GM12891 (cell line): ENCODE data around the gene RNF187.

Experiments
- DNase-seq: peaks from one replicate; pipeline ENCODE4 v3.0.0; 2011; ENCODE audit warnings: low spot score; ENCODE audit not compliant: insufficient read length
- FAIRE-seq: peaks from 2 replicates; lab custom pipeline; 2011; peaks lifted over from hg19 to GRCh38; lab: Jason Lieb, UNC
- PAX5 ChIP-seq: IDR thresholded peaks from 2 replicates; pipeline ENCODE4 v1.6.1; 2011; ENCODE audit warnings: low read length, moderate library complexity, mild to moderate bottlenecking; ENCODE audit not compliant: insufficient read depth, severe bottlenecking
- POLR2A ChIP-seq: IDR thresholded peaks from 2 replicates; pipeline ENCODE4 v1.6.1; 2011; ENCODE audit warnings: low read depth, low read length, control low read depth
- POLR2AphosphoS5 ChIP-seq: IDR thresholded peaks from 2 replicates; pipeline ENCODE4 v1.6.1; 2011; ENCODE audit warnings: low read depth, low read length, control low read depth
- POU2F2 ChIP-seq: IDR thresholded peaks from 2 replicates; pipeline ENCODE4 v1.6.1; 2011; ENCODE audit warnings: low read depth, mild to moderate bottlenecking, control low read depth, low read length, moderate library complexity
- SPI1 ChIP-seq: IDR thresholded peaks from 2 replicates; pipeline ENCODE4 v1.6.1; 2011; ENCODE audit warnings: low read depth, low read length, control low read depth
- TAF1 ChIP-seq: IDR thresholded peaks from 2 replicates; pipeline ENCODE4 v1.6.1; 2011; ENCODE audit warnings: low read depth, low read length, control low read depth

RNF187 gene

DNA sequence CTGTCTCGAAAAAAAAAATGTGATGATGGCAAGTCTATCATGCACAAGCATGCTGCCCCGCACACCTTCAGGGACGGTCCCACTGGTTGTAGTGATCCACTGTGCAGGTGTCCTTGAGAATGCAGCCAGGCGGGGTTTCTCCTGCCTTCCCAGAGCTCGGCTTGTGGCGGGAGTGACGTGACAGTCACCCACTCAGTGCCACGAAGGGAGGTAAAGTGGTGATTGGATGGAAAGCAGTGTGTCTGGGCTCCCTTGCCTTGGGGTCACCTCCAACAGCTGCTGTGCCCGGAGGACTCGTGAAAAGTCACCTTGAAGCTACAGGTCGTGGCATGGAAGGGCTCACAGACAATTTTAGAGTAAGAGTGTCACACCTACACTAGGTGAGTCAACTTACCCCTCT, 37.0 kb upstream of the RNF187 start:
- DNase-seq (no peak), FAIRE-seq (no peak)
- TF ChIP-seq POLR2A (no peak), TAF1 (no peak), POLR2AphosphoS5 (no peak), POU2F2 (no peak), PAX5 (no peak), SPI1 (no peak)

DNA sequence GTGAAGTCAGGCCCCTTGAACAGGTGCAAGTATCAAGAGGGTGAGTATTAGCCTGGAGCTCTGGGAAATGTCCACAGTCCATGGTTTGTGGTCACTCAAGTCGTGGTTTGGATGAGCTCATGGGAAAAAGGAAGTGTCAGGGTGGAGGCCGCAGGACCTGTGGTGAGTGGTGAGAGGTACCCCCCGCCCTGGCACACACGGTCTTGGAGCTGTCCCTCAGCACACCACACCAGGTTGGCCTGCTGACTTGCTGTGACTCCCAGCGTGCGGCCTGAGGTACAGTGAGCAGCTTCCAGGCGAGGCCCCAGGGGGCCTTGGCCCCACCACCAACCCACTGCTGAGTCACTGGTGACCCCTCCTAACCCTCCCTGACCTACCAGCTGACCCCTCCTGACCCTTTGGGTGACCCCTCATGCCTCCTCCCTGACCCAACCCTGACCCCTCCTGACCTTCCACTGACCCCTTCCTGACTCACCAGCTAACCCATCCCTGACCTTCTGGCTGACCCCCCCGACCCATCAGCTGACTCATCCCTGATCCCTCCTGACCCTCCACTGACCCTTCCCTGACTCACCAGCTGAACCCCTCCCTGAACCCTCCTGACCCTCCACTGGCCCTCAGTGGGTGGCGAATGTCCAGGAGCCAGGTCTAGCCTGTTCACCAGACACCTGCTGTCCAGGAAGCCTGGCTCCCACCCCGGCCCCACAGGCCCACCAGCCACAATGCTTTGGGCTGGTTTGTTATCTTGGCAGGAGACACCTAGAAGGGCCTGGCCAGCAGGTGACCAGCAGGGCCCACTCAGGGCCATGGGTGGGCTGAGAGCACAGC, 34.8 kb upstream of the RNF187 start:
- DNase-seq = no peak
- no peak for FAIRE-seq
- TF ChIP-seq POU2F2 (no peak), PAX5 (no peak), TAF1 (no peak), POLR2AphosphoS5 (no peak), POLR2A (no peak), SPI1 (no peak)

DNA sequence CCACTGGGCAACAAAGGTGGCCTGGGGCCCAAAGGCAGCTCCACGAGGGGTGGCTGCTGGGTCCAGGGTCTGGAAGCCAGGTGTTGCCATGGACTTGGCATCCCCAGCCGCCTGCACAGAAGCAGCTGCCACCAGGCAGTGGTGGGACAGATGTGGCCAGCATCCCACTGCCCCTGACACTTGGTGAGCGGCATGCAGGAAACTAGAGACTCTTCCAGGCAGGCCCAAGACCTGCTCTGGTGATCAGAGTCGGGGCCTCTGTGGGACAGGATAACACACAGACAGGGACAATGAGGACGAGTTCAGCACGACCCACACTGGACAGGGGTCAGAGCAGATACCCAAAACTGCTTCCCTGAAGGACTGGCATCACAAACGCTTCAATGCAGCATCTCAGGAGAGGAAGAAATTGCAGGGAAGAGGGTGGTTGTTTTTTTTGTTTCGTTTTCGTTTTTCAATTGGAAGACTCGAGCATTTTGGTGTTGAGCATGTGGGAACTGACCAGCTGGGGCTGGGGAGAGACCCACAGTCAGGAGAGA, 34.1 kb upstream of the RNF187 start:
- no peak for DNase-seq
- no peak for TF ChIP-seq PAX5
- no peak for TF ChIP-seq SPI1
- no peak for TF ChIP-seq POLR2AphosphoS5
- no peak for TF ChIP-seq TAF1
- no peak for TF ChIP-seq POLR2A
- no peak for TF ChIP-seq POU2F2
- no peak for FAIRE-seq

DNA sequence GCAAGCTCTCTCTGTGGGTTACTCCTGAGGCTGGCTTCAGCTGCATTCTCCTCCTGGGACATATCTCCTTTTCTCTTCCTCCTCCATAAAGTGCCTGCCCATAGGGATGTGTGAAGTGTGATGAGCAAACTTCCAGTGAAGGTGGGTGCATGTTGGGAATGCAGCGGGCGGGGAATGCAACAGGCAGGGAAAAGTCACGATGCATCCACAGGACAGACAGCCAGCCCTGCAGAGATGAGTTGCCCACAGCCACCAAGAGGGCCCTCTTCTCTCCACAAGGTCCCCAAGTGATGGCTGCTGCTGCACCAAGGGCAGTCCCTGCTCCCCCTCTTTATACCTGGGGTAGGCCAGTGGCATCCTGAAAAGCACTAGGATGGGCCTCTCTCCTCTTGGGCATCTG, 33.6 kb upstream of the RNF187 start:
- FAIRE-seq (no peak), DNase-seq (no peak)
- TF ChIP-seq PAX5 = no peak
- no peak for TF ChIP-seq POLR2AphosphoS5

DNA sequence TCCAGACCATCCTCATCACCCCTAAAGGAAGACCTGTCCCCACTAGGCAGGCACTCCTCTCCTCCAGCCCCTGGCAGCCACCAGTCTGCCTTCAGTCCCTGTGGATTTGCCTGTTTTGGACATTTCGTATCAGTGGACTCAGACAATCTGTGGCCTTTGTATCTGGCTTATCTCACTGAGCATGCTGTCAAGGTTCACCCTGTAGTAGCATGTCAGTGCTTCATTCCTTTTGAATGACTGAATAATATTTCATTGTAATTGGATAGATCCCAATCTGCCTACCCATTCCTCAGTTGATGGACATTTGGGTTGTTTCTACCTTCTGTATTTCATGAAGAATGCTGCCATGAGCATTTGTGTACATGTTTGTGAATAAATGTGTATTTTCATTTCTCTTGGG, 32.9 kb upstream of the RNF187 start:
- DNase-seq (no peak), FAIRE-seq (no peak)
- no peak for TF ChIP-seq POLR2A
- TF ChIP-seq POU2F2 = no peak
- TF ChIP-seq SPI1 = no peak
- TF ChIP-seq POLR2AphosphoS5 = no peak
- TF ChIP-seq TAF1 = no peak
- TF ChIP-seq PAX5 = no peak

DNA sequence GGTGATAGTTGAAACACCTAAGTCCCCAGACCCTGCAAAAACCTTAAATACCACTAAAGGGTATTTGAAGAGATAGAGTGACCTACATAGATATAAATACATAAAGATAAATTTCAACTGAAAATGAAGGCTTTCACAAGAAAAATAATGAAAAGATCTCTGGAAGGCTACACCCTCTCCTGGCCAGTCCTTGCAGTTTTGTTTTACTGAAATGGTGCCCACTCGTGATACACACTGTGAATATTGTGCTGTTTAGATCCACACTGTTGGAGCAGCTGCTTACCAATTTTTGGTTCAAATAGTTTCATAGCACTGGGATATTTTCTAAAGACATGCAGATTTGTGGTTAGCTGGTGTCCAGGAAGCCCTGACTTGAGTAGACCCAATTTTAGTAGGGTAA, 31.5 kb upstream of the RNF187 start:
- DNase-seq = no peak
- FAIRE-seq = no peak
- TF ChIP-seq POLR2AphosphoS5 (no peak), POLR2A (no peak), PAX5 (no peak), SPI1 (no peak), POU2F2 (no peak), TAF1 (no peak)

DNA sequence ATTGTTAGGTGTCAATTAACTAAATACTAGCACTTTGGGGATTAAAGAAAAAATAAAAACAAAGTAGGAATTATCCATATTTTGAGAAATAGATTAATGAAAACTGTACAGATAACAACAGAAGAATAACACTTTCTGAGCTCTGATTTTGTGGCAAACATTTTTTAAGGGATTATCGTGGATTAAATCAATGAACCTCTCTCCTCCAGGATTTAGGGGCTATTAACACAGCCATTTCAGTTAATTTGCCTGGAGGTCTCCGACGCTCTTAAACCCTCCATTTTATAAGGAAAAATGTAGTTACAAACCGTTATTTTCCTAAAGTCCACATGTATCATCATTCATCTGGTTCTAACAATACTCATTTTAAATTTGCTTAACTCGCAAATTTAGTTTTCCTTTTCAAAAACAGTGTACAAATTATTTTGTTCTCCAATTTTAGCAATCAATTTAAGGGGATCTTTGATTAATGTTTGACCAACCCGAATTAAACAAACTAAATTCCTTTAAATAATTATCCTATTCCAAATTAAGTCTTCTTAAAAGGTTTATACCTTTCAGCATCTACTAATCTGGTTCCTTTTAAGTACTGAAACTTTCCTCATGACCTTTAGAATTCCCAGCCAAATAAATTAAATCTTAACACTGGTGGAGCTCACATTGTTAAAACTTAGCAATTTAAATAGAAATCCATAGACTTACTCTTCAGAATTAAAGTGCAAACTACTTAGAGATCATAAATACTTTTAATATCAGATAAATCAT, 30.7 kb upstream of the RNF187 start:
- no peak for TF ChIP-seq SPI1
- no peak for TF ChIP-seq PAX5
- TF ChIP-seq POLR2A = no peak
- TF ChIP-seq TAF1 = no peak
- FAIRE-seq (no peak), DNase-seq (no peak)

DNA sequence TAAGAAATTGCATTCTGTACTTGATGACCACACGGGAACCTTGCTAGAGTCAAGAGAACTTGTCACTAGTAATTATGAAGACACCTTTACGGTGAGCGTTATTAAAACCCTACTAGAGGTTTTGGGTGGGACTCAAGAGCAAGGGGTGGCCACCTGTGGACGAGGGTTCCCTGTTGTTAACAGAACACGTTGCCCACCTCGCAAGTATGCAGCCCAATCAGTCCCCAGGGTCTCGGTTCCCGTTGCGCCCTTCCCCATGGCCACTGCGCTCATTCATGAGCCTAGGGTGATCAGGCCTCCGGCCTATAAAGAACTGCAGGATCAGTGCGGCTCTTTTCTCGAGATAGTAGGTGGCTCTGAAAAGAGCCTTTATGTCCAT, 30.2 kb upstream of the RNF187 start:
- DNase-seq (no peak), FAIRE-seq (no peak)
- no peak for TF ChIP-seq POLR2A
- TF ChIP-seq SPI1 = no peak
- TF ChIP-seq PAX5 = no peak
- TF ChIP-seq TAF1 = no peak
- no peak for TF ChIP-seq POLR2AphosphoS5
- no peak for TF ChIP-seq POU2F2

DNA sequence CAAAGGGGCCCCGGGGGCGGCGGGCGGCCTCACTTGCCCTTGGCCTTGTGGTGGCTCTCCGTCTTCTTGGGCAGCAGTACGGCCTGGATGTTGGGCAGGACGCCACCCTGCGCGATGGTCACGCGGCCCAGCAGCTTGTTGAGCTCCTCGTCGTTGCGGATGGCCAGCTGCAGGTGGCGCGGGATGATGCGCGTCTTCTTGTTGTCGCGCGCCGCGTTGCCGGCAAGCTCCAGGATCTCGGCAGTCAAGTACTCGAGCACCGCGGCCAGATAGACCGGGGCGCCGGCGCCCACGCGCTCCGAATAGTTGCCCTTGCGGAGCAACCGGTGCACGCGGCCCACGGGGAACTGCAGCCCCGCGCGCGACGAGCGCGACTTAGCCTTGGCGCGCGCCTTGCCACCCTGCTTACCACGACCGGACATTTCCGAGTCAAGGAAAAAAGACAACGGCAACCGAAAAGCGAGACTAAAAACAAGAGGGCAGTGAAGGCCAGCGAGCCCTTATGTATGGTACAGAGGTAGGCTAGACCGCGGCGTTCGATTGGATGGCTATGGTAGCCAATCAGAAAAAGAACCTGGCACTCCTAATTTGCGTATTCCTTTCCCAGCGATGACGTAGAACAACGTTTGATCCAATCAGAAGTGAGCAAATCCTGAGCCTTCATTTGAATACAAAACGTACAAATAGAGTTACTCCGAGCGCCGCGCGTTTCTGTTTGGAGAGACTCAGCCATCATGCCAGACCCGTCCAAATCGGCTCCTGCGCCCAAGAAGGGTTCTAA, 29.6 kb upstream of the RNF187 start:
- FAIRE-seq = peak; percentile 41
- TF ChIP-seq POU2F2 (peak; percentile 97), POLR2AphosphoS5 (peak; percentile 93), PAX5 (no peak), TAF1 (peak; percentile 67; the same call in 1 of the 2 replicates), POLR2A (peak; percentile 90), SPI1 (no peak)
- DNase-seq = peak; percentile 81
